GM12891 (cell line): Measurements from ENCODE around the gene ACSBG1.

Experiments used
- POLR2A ChIP-seq: IDR thresholded peaks from 2 replicates; pipeline ENCODE4 v1.6.1; 2011; ENCODE audit warnings: low read depth, low read length, control low read depth
- POLR2AphosphoS5 ChIP-seq: IDR thresholded peaks from 2 replicates; pipeline ENCODE4 v1.6.1; 2011; ENCODE audit warnings: low read depth, low read length, control low read depth
- TAF1 ChIP-seq: IDR thresholded peaks from 2 replicates; pipeline ENCODE4 v1.6.1; 2011; ENCODE audit warnings: low read depth, low read length, control low read depth

DNA sequence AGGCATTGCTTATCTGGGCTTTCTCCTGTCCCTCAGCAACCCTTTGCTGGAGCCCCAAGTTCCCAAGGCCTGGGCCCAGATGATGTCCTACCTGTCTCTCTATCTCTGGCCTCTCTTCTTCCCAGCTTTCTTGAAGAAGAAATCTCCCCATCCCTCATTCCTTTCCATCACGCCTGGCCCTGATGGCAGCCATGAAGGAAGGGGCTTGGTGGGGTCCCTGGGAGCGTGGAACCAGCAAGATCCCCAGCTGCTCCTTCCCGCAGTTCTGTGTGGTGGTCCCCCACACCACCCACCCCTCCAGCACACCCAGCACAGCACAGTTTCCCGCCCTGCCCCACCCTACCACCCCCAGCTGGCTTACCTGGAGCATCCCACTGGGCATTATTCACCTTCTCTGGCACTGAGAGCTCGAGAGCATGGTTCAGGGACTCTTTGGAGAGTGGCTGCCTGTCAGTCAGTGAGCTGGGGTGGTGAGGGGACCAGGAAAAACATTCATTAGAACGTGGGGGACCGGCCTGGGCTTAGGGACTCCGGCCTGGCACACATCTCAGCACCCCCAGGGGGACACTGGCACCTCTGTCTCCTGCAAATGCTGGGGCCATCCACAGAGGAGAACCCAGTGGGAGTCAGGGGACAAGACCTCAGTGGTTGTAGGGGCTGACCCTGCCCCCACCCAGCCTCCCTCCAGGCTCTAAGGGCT lies 26.6 kb downstream of the ACSBG1 start:
- TF ChIP-seq TAF1 (no peak), POLR2AphosphoS5 (no peak), POLR2A (no peak)
